ENCODE results near the gene TMPRSS9.

TMPRSS9 gene

DNA sequence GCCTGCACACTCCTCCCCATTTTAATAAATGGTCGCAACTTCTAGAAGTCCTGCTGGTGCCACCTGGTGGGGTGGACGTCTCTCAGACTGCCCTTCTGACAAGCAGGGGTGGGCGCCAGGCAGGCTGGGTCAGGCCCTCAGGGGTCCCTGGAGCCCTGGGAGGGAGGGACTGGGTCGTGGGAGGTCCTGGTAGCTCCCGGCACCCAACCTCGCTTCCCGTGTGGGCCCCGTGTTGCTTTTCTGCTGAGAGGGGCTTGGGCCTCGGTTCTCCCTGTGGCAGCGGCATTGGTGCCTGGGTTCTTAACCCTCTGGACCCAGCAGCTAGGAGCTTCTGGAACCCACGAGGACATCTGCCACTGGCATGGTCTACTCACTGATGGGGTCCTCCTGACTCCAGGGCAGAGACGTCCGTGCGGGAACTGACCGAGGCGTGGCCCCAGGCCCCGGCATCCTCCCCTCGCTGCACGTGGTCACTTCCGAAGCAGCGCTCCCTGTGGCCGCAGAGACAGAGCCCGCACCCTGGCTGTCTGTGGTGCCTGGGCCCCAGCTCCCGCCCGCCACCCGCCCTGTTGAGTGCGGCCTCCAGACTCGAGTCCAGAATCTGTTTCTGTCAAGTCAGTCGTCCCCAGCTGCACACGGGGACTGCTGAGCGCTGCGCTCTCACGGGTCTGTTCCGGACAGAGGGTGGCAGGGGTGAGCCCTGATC is 6.0 kb upstream of the TMPRSS9 start:
- TF ChIP-seq GLIS3 (CRISPR knock-in tag; IDR thresholded peaks at IDR 0.05) (no peak), OSR1 (CRISPR knock-in tag; IDR thresholded peaks at IDR 0.05) (no peak), ZFP30 (CRISPR knock-in tag; IDR thresholded peaks at IDR 0.05) (no peak), TCF4 (CRISPR knock-in tag; IDR thresholded peaks at IDR 0.05; ENCODE audit: borderline replicate concordance) (no peak), PPARA (CRISPR knock-in tag; IDR thresholded peaks at IDR 0.05; ENCODE audit: borderline replicate concordance) (no peak), ESRRG (CRISPR knock-in tag; IDR thresholded peaks at IDR 0.05) (no peak), TSHZ2 (CRISPR knock-in tag; IDR thresholded peaks at IDR 0.05) (no peak), RARB (CRISPR knock-in tag; IDR thresholded peaks at IDR 0.05) (no peak), ZNF565 (CRISPR knock-in tag; conservative IDR thresholded peaks at IDR 0.05; ENCODE audit: low read depth) (no peak), BACH2 (CRISPR knock-in tag; IDR thresholded peaks at IDR 0.05; ENCODE audit: borderline replicate concordance) (no peak)
- ATAC-seq: no peak

- ATAC-seq: peak; percentile 13; the same call in 1 of the 3 replicates
- no peak for TF ChIP-seq ESRRG (CRISPR knock-in tag; IDR thresholded peaks at IDR 0.05)
- no peak for TF ChIP-seq POU6F1 (CRISPR knock-in tag; IDR thresholded peaks at IDR 0.05; ENCODE audit: borderline replicate concordance, low read depth)
- TF ChIP-seq, protein P1, sequence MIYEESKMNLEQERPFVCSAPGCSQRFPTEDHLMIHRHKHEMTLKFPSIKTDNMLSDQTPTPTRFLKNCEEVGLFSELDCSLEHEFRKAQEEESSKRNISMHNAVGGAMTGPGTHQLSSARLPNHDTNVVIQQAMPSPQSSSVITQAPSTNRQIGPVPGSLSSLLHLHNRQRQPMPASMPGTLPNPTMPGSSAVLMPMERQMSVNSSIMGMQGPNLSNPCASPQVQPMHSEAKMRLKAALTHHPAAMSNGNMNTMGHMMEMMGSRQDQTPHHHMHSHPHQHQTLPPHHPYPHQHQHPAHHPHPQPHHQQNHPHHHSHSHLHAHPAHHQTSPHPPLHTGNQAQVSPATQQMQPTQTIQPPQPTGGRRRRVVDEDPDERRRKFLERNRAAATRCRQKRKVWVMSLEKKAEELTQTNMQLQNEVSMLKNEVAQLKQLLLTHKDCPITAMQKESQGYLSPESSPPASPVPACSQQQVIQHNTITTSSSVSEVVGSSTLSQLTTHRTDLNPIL (CRISPR knock-in tag; IDR thresholded peaks at IDR 0.05; ENCODE audit: low read depth): no peak
- TF ChIP-seq TCF4 (CRISPR knock-in tag; IDR thresholded peaks at IDR 0.05; ENCODE audit: borderline replicate concordance): no peak
- no peak for TF ChIP-seq TSHZ2 (CRISPR knock-in tag; IDR thresholded peaks at IDR 0.05)
- TF ChIP-seq PPARA (CRISPR knock-in tag; IDR thresholded peaks at IDR 0.05; ENCODE audit: borderline replicate concordance): no peak
- no peak for TF ChIP-seq ZFP3 (CRISPR knock-in tag; IDR thresholded peaks at IDR 0.05)
- TF ChIP-seq BACH2 (CRISPR knock-in tag; IDR thresholded peaks at IDR 0.05; ENCODE audit: borderline replicate concordance): no peak
- TF ChIP-seq ZNF565 (CRISPR knock-in tag; conservative IDR thresholded peaks at IDR 0.05; ENCODE audit: low read depth): no peak
Measured at GRCh38 chr19:2354670-2355069, 5.4 kb upstream of the TMPRSS9 start.

DNA sequence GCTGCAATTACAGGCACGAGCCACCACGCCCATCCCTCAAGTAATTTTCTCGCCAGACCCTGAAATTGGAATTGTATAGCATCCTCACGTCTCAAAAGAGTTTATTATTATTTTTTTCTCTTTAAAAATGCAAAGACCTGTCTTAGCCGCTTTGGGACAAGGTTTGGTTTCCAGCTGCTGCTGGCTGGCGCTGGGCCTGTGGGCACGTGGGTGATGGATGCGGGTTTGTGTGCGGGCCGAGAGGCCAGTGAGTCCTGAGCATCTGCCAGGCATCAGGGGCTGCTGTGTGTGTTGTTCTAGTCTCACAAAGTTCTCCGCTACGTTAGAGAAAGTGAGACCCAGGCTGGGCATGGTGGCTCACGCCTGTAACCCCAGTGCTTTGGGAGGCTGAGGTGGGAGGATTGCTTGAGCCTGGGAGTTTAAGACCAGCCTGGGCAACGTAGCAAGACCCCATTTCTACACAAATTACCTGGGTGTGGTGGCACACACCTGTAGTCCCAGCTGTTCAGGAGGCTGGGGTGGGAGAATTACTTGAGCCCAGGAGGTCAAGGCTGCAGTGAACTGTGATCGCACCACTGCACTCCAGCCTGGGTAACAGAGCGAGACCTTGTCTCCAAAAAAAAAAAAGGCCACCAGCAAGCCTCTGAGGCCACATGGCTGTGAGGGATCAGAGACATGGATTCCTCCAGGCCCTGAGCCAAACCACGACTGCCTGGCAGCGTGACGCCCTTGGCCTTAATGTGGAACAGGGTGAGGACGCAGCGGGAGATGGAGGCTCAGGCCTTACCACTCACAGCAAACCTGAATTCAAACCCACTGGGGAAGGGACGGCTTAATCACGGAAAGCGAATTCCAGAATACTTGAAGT is 4.7 kb upstream of the TMPRSS9 start:
- ATAC-seq: no peak
- TF ChIP-seq CSRNP3 (CRISPR knock-in tag; IDR thresholded peaks at IDR 0.05): no peak
- TF ChIP-seq RARB (CRISPR knock-in tag; IDR thresholded peaks at IDR 0.05): no peak
- TF ChIP-seq CSDC2 (CRISPR knock-in tag; IDR thresholded peaks at IDR 0.05): no peak
- TF ChIP-seq PATZ1 (CRISPR knock-in tag; IDR thresholded peaks at IDR 0.05; ENCODE audit: borderline replicate concordance): no peak
- TF ChIP-seq OSR1 (CRISPR knock-in tag; IDR thresholded peaks at IDR 0.05): no peak
- TF ChIP-seq ZFP3 (CRISPR knock-in tag; IDR thresholded peaks at IDR 0.05): no peak
- no peak for TF ChIP-seq POU6F1 (CRISPR knock-in tag; IDR thresholded peaks at IDR 0.05; ENCODE audit: borderline replicate concordance, low read depth)
- TF ChIP-seq, protein P1 (CRISPR knock-in tag; IDR thresholded peaks at IDR 0.05; ENCODE audit: low read depth): no peak
- TF ChIP-seq ARNTL (CRISPR knock-in tag; IDR thresholded peaks at IDR 0.05; ENCODE audit: borderline replicate concordance, low read depth): no peak

Measured in SK-N-SH treated with all-trans-retinoic acid at 6 μM for 48 hours (cell line).